ENCODE results near the gene APBB1IP.
"Not testable (repeated sequence)": the region's sequence is repeated elsewhere in the genome, so short reads cannot be mapped to it uniquely, and the experiment has no call there.

APBB1IP gene

GRCh38 chr10:26566525-26567350 is 128.6 kb downstream of the APBB1IP start:
- DNase-seq, result no peak

GRCh38 chr10:26567351-26567721 is 129.2 kb downstream of the APBB1IP start:
- no peak for DNase-seq

GRCh38 chr10:26571655-26572054 is 133.5 kb downstream of the APBB1IP start:
- DNase-seq, result no peak

DNA sequence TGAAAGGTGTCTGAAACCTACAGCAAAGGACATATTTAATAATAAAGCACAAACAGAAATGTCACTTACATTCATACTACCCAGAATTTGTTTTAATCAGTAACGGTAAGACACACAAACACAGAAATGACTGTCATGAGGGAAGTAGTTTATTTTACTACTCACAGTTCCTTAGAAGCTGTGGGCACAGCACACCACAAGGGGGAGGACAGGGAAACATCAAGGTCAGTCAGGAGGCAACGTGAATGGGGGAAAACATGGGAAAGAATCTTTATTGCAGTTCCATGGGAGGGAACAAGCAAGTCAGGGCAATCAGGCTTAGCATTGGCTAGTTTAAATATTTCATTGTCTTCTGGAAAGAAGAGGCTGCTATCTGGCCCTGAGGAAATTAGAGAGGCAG is 135.5 kb downstream of the APBB1IP start:
- no peak for DNase-seq

DNA sequence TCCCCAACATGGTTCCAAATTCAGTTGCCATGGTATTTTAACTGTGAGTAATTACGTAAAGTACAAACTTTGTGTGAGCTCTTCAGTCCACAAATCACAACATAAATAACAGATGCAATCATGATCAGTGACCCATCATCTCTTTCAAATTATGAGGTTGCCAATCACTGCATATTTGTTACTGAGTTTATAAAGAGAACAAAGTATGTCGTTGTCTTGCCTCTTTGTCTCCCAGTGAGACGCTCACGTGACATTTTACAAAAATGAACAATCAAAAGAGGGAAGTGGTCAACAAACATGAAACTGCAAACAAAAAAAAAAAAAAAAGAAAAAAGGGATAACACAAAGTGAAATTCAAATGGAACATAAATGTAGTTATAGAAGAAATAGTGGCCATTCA is 136.6 kb downstream of the APBB1IP start:
- peak; percentile 35 for DNase-seq

GRCh38 chr10:26578371-26578770 is 140.2 kb downstream of the APBB1IP start:
- DNase-seq, result not testable (repeated sequence)

DNA sequence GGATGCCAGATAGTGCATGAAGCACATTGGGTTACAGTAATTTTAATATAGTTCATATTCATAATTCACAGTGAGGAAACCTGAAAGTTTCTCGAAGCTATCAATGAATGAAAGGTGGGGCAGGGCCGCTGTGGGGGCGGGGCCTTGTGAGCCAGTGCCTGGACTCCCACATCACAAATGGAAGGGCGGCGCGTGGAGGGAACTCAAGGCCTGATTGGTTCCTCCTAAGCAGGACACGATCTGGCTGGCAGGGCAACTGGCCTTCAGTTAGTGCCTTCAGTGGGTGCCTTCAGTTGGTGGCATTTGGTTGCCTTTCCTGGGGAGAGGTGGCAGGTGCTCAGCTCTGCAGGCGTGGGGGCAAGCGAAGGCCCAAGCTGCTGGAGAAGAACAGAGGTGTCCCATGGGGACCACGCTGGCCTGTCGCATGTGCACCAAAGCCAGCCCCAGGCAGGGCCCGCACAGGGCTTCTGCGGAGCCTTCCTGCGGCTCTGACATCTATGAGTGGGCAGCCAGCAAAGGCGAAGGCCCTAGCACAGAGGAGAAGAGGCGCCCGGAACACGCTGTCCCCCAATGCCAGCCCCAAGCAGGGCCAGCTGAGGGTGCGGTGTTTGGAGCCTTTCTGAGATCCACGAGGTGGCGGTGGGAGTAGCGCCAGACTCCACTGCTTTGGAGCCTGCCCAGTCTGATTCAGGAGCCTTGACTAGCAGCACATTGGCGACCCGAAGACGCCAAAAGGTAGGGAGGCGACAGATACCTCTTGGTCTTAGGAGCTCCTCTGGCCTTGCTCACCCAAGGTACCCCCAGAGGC is 141.3 kb downstream of the APBB1IP start:
- DNase-seq, result no peak

DNA sequence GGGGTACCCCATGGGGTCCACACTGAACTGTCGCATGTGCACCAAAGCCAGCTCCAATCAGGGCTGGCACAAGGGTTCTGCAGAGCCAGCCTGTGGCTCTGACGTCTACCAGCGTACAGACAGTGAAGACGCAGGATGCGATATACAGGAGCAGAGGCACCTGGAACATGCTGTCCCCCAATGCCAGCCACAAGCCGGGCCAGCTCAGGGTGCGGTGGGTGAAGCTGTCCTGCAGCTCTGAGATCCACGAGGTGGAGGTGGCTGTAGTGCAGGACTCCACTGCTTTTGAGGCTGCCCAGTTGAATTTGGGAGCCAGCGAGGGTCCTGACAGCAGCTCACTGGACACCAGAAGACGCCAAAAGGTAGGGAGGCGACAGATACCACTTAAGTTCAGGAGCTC is 148.1 kb downstream of the APBB1IP start:
- no peak for DNase-seq

- no peak for DNase-seq
These were observed 150.5 kb downstream of the APBB1IP start for GRCh38 chr10:26588611-26589010.

GRCh38 chr10:26589813-26590212 is 151.7 kb downstream of the APBB1IP start:
- not testable (repeated sequence) for DNase-seq

DNA sequence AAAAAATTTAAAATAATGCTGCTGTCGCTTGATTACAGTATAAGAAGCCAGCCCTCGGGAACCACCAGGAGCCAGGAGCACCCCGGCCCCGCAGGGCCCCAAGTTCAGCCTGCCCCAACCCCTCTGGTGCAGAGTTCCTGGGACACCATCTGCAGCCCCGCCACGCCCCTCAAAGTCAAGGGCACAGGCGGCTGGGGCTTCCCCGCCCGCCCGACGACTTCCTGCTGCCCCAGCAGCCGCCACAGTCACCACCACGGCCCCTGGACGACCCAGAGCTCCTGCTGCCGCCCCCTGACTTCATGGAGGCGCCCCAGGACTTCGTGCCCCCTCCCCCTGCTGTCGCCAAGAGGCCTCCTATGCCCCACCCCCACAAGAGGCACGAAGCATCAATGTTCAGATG is 155.8 kb downstream of the APBB1IP start:
- no peak for DNase-seq

DNA sequence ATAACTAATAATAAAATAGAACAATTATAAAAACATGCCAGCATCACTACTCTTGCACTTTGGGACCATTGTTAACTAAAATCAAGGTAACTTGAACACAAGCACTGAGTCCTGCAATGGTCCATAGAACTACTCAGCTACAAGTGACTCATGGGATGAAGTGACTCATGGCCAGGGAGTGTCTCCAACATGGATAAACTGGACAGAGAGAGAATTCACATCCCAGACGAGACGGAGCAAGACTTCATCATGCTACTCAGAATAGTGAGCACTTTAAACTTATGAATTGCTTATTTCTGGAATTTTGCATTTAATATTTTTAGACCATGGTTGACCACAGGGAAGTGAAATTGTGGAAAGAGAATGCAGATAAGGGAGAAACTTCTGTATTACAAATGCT is 165.1 kb downstream of the APBB1IP start:
- DNase-seq, result not testable (repeated sequence)

GRCh38 chr10:26604320-26605093 is 166.4 kb downstream of the APBB1IP start:
- not testable (repeated sequence) for DNase-seq

- peak; percentile 39 for DNase-seq
These were observed 168.3 kb downstream of the APBB1IP start for GRCh38 chr10:26606389-26606877.

DNA sequence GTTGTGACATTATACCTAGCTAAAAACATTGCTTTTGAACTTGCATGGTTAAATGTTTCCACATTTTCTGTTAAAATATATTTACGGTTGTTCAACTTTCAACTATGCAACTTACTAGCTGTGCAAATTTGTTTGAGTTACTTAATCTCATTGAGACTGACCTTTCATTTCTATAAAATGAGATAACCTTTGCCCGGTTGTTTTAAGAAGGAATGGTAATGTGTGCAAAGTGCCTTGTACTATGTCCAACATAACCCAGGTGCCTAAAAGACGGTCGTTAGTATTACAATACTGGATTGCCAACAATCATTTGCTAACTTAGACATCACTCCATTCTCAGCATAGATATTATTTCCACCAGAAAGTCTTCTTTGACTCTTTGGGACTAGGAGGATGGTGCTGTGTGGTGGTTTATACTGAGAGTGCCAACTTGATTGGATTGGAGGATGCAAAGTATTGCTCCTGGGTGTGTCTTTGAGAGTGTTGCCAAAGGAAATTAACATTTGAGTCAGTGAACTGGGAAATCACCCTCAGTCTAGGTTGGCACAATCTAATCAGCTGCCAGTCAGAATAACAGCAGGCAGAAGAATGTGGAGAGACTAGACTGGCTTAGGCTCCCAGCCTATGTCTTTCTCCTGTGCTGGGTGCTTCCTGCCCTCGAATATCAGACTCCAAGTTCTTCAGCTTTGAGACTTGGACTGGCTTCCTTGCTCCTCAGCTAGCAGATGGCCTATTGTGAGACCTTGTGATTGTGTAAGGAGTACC is 174.2 kb downstream of the APBB1IP start:
- no peak for DNase-seq
